Measurements from ENCODE around the gene PRDX5. TPM values are rescaled to one million over a fixed set of nuclear protein-coding genes. Genes with fewer than 3 reads are reported as not detected.

Gene PRDX5
- total RNA-seq, 1 donor, result 230 TPM

- TF ChIP-seq, protein P1, sequence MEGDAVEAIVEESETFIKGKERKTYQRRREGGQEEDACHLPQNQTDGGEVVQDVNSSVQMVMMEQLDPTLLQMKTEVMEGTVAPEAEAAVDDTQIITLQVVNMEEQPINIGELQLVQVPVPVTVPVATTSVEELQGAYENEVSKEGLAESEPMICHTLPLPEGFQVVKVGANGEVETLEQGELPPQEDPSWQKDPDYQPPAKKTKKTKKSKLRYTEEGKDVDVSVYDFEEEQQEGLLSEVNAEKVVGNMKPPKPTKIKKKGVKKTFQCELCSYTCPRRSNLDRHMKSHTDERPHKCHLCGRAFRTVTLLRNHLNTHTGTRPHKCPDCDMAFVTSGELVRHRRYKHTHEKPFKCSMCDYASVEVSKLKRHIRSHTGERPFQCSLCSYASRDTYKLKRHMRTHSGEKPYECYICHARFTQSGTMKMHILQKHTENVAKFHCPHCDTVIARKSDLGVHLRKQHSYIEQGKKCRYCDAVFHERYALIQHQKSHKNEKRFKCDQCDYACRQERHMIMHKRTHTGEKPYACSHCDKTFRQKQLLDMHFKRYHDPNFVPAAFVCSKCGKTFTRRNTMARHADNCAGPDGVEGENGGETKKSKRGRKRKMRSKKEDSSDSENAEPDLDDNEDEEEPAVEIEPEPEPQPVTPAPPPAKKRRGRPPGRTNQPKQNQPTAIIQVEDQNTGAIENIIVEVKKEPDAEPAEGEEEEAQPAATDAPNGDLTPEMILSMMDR (IDR thresholded peaks at IDR 0.05; ENCODE audit: insufficient read depth, low read depth, low read length), result peak; percentile 52
- DNase-seq (ENCODE audit: low read depth), result peak; percentile 43
- no peak overlapping the region for H3K4me3 ChIP-seq (ENCODE audit: low read depth, low read length)
Measured at GRCh38 chr11:64356498-64357411, 38.8 kb downstream of the PRDX5 start.

DNA sequence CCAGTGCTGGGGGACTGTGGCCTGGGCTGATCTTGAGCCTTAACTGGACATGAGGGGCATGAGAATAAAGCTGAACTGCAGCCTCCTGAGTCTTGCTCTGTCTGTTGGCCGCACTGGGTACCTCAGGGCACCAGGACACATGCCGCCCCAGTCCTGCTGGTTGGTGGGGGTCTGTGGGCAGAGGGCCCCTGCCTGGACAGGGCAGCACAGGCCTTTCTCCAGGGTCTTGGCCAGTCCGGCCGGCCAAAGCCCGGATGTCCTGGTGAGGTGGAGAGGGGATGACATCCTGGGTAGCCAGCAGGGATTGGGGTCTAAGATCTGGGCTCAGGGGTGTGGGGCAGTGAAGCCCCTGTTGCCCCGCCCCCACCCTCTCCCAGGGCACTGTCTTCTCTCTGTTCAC lies 39.5 kb downstream of the PRDX5 start:
- DNase-seq (ENCODE audit: low read depth), result no peak
- TF ChIP-seq, protein P1 (IDR thresholded peaks at IDR 0.05; ENCODE audit: insufficient read depth, low read depth, low read length), result no peak
- no peak overlapping the region for H3K4me3 ChIP-seq (ENCODE audit: low read depth, low read length)

- TF ChIP-seq, protein P1 (IDR thresholded peaks at IDR 0.05; ENCODE audit: insufficient read depth, low read depth, low read length), result no peak
- peak overlapping the region; percentile 91 for H3K4me3 ChIP-seq (ENCODE audit: low read depth, low read length)
- no peak for DNase-seq (ENCODE audit: low read depth)
Measured at GRCh38 chr11:64357904-64358535, 40.1 kb downstream of the PRDX5 start.

GRCh38 chr11:64358536-64358906 lies 40.6 kb downstream of the PRDX5 start:
- TF ChIP-seq, protein P1 (IDR thresholded peaks at IDR 0.05; ENCODE audit: insufficient read depth, low read depth, low read length), result no peak
- DNase-seq (ENCODE audit: low read depth), result no peak
- H3K4me3 ChIP-seq (ENCODE audit: low read depth, low read length), result peak overlapping the region; percentile 91

GRCh38 chr11:64358907-64359711 lies 41.2 kb downstream of the PRDX5 start, which contains the start of gene RPS6KA4:
TSS of gene RPS6KA4 (plus strand) at chr11:64359162. CDS start at chr11:64359236, 74 bp downstream.
- TF ChIP-seq, protein P1 (IDR thresholded peaks at IDR 0.05; ENCODE audit: insufficient read depth, low read depth, low read length), result no peak
- peak within 1 kb of the TSS; percentile 91 for H3K4me3 ChIP-seq (ENCODE audit: low read depth, low read length)
- peak; percentile 58 for DNase-seq (ENCODE audit: low read depth)

DNA sequence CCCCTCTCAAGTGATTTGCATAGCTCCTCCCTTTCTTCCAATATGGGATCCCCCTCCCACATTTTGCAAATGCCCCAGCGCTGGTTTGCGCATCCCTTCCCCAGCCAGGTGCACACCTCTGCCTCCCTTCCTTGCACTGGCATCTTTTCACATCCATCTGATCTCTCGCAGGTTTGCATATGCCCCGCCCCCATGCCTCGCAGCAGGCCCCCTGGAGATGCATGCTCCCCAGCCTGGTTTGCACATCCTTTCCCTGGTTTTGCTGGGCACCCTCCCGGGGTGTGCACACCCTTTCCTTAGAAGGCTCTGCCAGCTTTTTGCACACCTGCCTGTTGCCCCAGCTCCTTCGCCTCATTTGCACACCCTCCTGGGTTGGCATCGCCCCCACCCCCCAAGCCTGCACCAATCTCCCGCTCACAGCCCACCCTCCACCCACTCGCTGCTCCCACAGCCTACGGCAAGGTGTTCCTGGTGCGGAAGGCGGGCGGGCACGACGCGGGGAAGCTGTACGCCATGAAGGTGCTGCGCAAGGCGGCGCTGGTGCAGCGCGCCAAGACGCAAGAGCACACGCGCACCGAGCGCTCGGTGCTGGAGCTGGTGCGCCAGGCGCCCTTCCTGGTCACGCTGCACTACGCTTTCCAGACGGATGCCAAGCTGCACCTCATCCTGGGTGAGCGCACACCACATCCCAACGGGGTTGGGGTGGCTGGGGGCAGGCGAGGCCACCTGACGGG lies 42.0 kb downstream of the PRDX5 start:
- no peak for DNase-seq (ENCODE audit: low read depth)

More for the DNA sequence above, 42.0 kb downstream of the PRDX5 start:
- H3K4me3 ChIP-seq (ENCODE audit: low read depth, low read length), result peak overlapping the region; percentile 91
- TF ChIP-seq, protein P1 (IDR thresholded peaks at IDR 0.05; ENCODE audit: insufficient read depth, low read depth, low read length), result no peak
